HG03280 (cell line): Measurements from ENCODE around the gene SETX.
"Not testable (repeated sequence)": the region's sequence is repeated elsewhere in the genome, so short reads cannot be mapped to it uniquely, and the experiment has no call there.

Source experiments
- ATAC-seq: cut with Tn5 transposase; IDR thresholded peaks from one replicate; pipeline ENCODE4 v1.9.1; 2021; ENCODE audit warnings: mild to moderate bottlenecking, moderate library complexity; ENCODE audit not compliant: unreplicated experiment

The SETX gene

DNA sequence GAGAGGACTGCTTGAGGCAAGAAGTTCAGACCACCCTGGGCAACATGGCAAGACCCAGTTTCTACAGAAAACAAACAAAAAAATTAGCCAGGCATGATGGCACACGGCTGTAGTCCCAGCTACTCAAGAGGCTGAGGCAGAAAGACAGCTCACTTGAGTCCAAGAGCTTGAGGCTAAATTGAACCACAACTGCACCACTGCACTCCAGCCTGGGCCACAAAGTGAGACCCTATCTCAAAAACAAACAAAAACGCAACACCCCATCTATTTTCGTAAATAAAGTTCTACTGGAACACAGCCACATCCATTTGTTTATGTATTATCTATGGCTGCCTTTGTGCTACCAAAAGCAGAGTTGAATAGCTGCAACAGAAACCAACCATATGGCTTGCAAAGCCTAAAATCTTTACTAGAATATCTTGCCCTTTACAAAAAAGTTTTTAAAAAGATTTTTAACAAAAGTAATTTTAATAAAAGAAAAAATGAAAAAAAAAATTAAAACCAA lies 67.5 kb downstream of the SETX start:
- ATAC-seq: no peak

DNA sequence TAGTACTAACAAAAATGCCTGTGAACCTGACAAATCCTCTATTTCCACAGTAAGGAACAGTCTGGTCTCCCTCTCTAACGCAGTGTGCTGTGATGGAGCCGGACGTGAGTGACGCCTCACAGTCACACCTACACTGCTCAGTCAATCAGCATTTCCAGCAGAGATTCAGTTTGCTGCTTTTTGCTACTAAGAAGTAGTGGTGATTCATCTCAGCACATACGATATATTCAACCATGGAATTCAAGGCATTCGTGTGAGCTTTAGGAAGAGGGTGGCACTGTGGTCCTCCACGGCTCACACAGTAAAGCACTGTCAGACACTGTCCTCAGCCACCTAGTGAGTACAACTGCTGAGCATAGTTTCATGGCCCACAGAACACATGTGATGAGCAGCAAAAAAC lies 70.9 kb downstream of the SETX start:
- ATAC-seq: no peak

DNA sequence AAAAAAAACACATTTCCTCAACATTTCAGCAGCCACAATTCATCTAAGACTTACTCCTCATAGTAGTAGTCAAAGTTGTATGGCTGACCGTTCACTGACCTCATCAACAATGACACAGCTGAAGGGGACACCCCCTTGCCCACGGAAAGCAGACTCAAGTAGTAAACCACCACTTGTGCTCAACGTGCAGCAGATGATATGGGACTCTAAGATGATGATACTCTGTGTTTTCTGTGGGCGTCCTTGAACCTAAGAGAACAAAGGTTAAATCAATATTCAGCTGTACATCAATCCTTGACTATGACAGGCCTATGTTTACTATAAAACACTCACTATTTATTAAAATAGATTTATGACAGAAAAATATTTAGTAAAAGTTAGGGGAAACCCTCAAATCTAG lies 71.6 kb downstream of the SETX start:
- ATAC-seq: no peak

DNA sequence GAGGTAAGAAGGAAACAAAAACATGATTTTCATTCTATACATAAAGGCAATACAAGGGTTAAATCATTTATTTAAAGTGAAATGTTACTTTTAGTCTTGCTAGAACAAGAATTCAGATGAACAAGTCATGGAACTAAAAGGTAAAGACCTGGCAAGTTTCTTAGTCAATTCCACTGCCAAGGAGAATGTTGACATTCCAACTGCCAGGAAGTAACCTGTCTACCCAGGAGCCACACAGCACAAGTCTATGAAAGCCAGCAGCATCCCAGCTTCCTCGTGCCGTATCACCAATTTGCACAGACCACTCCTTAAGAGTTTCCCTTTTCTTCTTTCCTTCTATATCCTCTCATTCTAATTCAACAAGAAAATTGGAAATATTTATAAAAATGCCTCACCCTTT lies 79.9 kb downstream of the SETX start:
- no peak for ATAC-seq

DNA sequence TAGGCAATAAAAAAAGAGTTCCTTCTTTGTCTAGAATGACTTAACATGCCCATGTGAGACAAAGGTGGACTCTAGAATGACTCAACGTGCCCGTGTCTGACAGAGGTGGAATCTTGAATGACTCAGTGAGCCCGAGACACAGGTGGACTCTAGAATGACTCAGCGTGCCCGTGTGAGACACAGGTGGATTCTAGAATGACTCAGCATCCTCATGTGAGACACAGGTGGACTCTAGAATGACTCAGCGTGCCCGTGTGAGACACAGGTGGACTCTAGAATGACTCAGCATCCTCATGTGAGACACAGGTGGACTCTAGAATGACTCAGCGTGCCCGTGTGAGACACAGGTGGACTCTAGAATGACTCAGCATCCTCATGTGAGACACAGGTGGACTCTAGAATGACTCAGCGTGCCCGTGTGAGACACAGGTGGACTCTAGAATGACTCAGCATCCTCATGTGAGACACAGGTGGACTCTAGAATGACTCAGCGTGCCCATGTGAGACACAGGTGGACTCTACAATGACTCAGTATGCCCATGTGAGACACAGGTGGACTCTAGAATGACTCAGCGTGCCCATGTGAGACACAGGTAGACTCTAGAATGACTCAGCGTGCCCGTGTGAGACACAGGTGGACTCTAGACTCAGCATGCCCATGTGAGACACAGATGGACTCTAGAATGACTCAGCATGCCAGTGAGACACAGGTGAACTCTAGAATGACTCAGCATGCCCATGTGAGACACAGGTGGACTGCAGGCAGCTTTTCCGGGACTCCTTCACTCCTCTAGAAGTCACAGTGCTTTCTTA lies 84.9 kb downstream of the SETX start:
- ATAC-seq: not testable (repeated sequence)

DNA sequence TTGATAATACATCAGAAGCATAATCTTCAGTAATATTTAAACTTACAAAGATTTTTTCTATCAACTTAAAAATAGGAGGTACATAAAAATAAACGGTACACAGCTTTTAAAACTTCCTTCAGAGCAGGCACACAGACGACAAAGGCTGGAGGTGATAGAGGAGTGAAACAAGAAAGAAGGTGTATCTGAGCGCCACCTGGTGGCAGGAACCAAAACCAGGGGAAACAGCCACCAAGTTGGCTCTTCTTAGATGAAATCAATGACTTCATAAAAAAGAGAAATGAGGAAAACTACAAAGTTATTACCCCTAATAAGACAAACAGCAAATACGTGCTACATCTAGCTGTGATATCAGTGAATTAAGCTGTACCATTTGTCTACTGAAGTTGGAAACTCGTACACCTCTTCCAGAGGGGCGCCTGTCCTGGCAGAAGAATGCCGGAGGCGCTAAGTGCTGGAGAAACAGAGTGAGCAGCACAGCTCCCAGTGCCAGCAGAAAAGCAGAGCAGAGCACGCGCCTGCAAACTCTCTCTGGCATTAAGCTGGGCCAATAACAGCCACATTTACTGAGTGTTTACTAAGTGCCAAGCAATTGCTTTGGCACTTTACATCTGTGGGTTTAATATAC lies 85.9 kb downstream of the SETX start:
- ATAC-seq: no peak

DNA sequence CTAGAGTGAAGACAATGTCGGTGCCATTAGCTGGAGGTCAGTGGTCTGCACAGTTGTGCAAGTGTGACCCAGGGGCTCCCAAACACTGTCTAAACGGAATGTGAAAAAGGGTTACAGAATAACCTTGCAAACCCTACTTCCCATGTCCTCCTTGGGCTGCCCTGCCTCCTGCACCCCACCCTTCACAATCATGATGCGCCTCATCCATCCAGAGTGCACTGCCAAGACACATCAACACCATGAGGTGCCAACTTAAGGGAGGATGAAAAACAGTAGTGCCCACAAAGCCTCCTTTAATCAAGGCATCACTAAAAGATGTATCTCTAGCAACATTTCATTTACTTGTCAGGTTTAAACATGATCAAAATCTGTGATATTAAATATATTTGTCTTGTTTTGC lies 87.1 kb downstream of the SETX start:
- no peak for ATAC-seq

DNA sequence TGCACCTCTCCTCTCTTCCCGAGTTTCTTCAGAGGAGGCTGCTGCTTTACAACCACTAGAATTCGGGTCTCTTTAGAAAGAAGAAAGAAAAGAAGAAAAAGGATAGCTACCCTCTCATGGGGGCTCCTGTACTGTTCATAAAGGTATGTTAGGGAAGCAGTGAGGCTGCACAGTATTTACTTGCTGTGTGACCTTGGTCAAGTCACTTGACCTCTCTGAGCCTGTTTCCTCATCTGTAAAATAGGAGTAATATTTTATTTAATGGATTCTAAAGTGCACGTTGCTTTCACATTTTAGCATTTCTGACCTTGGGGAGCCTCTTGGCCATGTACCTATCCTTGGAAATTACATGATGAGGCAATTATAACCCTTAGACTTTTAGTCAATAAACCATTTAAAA lies 88.8 kb downstream of the SETX start:
- no peak for ATAC-seq

DNA sequence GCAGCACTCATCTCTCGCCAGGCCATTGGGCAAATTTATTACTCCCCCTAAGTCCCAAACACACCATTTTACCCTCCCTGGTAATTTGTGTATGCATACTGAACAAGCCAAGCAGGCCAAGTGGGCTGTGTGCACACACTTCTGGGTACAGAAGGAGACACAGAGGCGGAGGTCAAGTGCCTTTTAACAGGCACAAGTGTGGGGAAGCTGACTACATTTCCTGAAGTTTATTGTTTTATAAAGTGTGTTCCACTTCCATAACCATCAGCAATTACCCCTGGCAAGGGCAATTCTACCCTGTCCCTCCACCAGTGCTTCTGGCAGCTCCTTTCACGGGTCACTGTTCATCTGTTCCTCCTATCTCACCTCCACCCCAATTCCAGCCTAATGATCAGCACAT lies 93.9 kb downstream of the SETX start:
- no peak for ATAC-seq

DNA sequence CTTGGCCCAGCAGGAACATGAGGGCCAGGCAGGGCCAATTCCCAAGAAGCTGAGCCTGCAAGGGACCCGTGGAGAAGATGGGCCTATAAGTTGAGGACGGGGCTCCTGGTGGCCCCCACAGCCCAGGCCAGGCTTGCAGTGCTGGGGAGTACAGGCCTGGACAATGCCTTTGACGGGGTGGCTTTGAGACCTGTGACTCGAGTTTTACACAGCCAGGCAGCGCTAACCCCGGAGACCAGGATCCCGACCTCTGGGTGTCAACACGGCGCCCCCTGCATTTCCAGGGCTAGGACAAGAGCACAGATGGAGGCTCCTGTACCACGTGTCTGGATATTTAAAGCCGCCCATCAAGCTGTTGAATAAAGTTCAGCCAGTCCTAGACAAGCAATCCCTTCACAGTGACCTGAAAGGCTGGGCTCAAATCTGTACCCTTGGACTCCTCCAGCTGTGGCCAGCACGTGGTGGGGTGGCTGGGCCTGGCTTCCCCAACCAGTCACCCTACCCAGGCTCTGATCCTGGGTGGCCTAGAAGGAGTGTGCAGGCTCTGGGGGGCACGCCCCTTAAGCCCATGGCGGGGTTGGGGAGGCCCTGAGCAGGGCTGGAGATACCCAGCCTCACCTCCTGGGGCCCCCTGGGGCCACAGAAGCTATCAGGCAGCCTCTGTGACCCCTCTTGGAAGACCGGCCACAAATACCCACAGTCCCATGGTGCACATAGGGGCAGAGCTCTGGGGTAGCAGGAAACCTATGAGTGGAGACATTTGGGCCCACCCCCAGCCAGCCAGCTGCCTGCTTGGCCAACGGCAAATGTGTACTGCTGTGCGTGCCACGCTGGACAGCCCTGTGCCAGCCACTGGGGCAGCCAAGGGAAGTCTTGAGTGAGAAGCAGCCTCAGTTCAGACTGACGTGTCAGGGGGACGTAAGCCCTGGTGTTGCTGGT lies 104.2 kb downstream of the SETX start:
- ATAC-seq: no peak

DNA sequence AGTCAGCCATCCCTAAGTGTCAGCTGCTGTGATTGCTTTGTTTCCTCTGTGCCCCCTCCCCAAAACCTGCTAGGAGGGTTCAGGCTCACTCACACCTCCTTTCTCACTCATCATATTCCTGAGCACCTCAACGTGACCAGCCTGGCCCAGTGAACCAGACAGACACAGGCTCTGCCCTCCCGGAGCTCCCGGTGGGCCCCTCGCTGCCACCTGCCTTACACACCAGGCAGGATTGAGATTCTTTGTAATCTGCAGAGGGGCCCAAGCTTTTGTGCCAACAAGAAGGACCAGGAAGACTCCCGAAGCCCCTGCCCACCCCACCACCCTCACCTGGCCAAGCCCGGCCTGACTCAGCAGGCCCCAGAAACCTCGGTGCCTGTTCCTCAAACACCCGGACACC lies 105.1 kb downstream of the SETX start:
- no peak for ATAC-seq

DNA sequence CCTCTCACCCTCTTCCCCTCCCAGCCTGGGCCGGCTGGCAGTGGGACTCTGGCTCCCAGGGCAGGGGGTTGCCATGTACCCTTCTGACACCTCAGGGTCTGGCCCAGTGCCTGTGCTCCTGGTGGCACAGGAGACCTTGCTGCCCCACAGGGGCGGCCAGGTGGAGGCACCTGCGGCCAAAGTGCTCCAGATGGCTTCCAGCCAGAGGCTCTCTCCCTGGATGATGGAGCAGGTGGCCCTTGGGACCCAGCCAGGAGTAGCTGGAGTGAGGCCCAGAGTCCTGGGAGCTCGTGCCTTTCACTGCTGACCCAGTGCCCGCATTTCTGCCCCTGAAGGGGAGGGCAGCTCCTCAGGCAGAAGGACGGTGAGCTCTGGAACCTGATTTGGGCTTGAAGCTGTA lies 105.7 kb downstream of the SETX start:
- no peak for ATAC-seq

DNA sequence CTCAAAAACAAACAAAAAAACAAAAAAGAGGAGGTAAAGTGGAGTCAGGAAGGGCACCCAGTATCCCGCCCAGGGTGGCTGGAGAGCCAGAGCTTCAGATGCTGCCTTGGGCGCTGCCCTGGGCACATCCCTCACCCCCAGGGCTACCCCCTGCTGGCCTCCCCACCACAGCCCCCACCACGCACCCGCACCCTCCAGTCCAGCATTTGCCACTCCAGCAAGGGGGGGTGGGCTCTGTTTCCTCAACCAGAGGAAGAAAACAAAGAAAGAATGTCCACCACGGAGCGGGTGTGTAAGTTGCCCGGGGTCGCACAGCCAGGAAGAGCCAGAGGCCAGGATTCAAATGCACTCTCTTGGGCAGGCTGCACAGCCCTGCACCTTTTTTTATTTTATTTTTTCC lies 106.8 kb downstream of the SETX start:
- ATAC-seq: no peak

DNA sequence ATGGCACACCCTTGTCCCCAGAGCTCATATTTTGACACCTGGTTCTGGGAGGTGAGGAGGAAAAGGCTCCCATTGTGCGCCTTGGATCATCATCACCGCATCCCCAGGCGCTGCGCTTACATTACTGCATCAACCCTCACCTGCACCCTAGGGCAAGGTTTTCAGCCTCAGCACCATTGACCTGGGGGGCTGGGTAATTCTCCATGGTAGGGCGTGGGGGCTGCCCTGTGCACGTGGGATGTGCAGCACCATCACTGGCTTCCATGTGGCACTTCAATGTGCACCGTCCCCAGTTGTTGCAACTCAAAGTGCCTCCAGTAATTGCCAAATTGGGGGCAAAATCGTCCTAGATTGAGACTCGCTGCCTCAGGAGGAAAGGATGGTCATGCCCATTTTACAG lies 109.3 kb downstream of the SETX start:
- ATAC-seq: no peak

DNA sequence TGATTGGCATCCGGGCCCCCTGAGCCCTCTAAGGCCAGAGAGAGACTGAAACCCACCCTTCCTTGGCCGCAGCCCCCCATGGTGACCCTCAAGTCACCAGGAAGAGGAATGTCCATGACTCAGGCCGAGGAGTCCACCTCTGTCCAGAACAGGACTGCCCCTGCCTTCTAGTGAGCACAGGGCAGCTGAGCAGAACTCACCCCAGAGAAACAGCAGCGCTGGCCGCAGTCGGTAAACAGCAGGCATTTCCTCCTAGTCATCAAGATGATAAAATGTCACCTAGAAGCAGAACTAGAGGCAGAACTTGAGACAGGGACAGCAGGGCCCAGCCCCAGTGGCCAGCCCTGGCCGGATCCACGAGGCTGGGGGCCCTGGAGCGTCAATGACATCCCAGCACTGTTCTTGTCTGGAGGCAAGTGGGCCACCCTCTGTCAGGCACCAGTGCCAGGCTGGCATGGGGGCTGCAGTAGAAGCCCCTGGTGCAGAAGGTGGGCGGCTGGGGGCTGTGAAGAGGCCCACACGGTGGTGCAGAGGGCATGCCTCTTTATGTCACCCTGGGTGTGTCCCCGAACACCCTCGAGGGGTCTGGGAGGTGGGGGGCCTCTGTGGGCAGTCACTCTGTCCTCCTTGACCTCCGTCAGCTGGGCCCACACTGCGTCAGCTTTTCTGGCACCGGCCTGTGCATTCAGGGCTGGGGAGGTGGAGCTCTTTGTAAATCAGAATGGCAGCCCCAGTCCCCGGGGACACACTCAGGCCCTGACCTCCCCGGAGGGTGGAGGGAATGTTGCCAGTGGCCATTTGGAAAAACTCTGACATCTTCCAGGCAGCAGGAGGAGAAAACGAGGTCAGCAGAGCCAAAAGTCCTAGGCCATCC lies 110.0 kb downstream of the SETX start:
- no peak for ATAC-seq

DNA sequence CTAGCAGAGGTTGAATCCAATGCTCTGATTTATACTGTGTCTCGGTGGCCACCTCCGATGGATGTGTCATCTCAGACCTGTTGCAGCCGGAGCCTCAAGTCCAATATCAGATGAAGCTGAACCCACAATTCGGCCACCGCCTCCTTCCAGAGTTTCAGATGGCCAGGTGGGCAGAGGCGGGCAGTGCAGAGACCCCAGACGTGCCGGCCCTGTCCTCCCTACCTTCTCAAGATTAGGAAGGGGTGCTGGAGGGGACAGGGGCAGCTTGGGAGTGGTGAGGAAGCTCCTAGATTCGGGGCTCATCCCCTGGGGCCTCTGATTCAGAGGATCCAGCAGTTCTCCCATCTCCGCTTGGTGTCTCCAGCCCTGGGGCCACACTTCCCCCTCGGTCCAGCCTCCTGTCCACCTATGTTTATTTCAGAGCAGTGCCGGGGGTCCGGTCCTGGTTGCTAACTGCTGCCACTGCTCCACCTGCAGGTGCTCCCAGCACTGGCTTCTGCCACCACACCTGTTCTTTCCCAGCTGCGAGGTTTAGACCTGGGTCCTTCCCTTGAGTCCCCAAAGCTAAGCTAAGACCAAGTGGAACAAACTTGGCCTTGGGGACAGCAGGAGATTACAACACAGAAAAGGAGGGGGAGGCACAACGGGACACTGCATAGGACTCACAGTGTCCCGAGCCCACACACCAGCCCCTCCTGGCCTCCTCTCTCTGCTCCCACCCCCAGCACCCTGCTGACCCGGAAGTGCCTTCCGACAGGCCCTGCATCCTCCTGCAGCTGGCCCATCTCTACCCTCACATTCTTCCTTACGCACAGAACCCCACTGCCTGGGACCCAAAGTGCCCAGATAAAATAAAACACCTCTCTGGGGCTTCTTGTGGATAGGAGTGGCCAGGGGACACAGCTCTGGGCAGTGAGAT lies 111.4 kb downstream of the SETX start:
- ATAC-seq: no peak

DNA sequence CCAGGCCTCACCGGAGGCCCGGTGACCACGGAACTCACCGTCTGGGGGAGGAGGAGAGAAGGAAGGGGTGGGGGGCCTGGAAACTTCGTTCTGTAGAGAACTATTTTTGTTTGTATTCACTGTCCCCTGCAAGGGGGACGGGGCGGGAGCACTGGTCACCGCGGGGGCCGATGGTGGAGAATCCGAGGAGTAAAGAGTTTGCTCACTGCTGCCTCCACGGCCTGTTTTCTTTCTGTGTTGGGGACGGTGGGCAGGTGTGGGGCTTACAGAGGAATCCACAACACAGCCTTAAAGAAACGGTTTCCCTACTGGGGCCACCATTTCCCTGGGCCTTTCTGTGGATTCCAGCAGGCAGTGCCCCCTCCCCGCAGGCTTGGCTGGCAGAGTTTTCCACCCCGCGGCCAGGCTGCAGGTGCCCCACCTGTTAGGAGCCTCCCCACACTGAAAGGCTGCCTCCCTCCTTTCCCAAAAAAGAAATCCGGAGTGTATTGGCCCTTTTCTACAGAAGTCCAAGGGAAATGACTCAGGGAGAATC lies 112.1 kb downstream of the SETX start:
- no peak for ATAC-seq

DNA sequence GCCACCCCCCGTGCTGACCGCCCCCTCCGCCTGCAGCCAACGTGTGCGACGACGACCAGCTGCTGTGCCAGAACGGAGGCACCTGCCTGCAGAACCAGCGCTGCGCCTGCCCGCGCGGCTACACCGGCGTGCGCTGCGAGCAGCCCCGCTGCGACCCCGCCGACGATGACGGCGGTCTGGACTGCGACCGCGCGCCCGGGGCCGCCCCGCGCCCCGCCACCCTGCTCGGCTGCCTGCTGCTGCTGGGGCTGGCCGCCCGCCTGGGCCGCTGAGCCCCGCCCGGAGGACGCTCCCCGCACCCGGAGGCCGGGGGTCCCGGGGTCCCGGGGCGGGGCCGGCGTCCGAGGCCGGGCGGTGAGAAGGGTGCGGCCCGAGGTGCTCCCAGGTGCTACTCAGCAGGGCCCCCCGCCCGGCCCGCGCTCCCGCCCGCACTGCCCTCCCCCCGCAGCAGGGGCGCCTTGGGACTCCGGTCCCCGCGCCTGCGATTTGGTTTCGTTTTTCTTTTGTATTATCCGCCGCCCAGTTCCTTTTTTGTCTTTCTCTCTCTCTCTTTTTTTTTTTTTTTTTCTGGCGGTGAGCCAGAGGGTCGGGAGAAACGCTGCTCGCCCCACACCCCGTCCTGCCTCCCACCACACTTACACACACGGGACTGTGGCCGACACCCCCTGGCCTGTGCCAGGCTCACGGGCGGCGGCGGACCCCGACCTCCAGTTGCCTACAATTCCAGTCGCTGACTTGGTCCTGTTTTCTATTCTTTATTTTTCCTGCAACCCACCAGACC lies 112.8 kb downstream of the SETX start:
- ATAC-seq: no peak
